Neural progenitor cell (in vitro differentiated cells): ENCODE data around the gene PRCD. TPM values are rescaled to one million over a fixed set of nuclear protein-coding genes. Genes with fewer than 3 reads are reported as not detected.

Source experiments
- DNase-seq: peaks from one replicate; pipeline ENCODE4 v3.0.0-alpha.2; 2016; ENCODE audit warnings: low spot score
- H2AFZ ChIP-seq: fragments of 200-600 bp; sonication (generic); replicated peaks from 2 replicates; pipeline ENCODE4 v1.6.1; 2016; ENCODE audit warnings: antibody characterized with exemption
- H3F3A ChIP-seq: fragments of 200-600 bp; sonication (generic); 2 replicates; pipeline ENCODE4 v1.6.1; 2016; ENCODE audit warnings: antibody characterized with exemption, low read depth
- H3K27ac ChIP-seq: fragments of 200-600 bp; sonication (generic); 2 replicates; pipeline ENCODE4 v1.5.1; 2016; ENCODE audit warnings: mild to moderate bottlenecking
- H3K27me3 ChIP-seq: fragments of 200-600 bp; sonication (generic); 2 replicates; pipeline ENCODE4 v1.6.1; 2016; ENCODE audit warnings: mild to moderate bottlenecking, moderate library complexity
- H3K36me3 ChIP-seq: fragments of 200-600 bp; sonication (generic); 2 replicates; pipeline ENCODE4 v1.5.1; 2016
- H3K4me1 ChIP-seq: fragments of 200-600 bp; sonication (generic); 2 replicates; pipeline ENCODE4 v1.6.1; 2016; ENCODE audit warnings: mixed run types
- H3K4me2 ChIP-seq: fragments of 200-600 bp; sonication (generic); 2 replicates; pipeline ENCODE4 v1.6.1; 2016
- H3K4me3 ChIP-seq: fragments of 200-600 bp; sonication (generic); 2 replicates; pipeline ENCODE4 v1.5.1; 2016
- H3K79me2 ChIP-seq: fragments of 200-600 bp; sonication (generic); 2 replicates; pipeline ENCODE4 v1.6.1; 2016; ENCODE audit warnings: low read depth
- H3K9ac ChIP-seq: fragments of 200-600 bp; sonication (generic); 2 replicates; pipeline ENCODE4 v1.6.1; 2016
- H3K9me3 ChIP-seq: fragments of 200-600 bp; sonication (generic); 2 replicates; pipeline ENCODE4 v1.5.1; 2016; ENCODE audit warnings: low read depth
- H4K20me1 ChIP-seq: fragments of 200-600 bp; sonication (generic); 2 replicates; pipeline ENCODE4 v1.6.1; 2016; ENCODE audit warnings: low read depth
- H3K27ac Mint-ChIP-seq: 3 replicates; pipeline ENCODE4 v1.8.0; 2021; ENCODE audit warnings: mixed read lengths
- H3K27me3 Mint-ChIP-seq: 2 replicates; pipeline ENCODE4 v1.8.0; 2022; ENCODE audit warnings: low read depth, mild to moderate bottlenecking, inconsistent platforms, moderate library complexity, mixed read lengths; ENCODE audit not compliant: insufficient read depth
- H3K36me3 Mint-ChIP-seq: 3 replicates; pipeline ENCODE4 v1.8.0; 2021; ENCODE audit warnings: mixed read lengths
- H3K4me1 Mint-ChIP-seq: 3 replicates; pipeline ENCODE4 v1.8.0; 2021; ENCODE audit warnings: mixed read lengths
- H3K4me3 Mint-ChIP-seq: 3 replicates; pipeline ENCODE4 v1.8.0; 2021; ENCODE audit warnings: mild to moderate bottlenecking, moderate library complexity, mixed read lengths
- H3K9me3 Mint-ChIP-seq: 3 replicates; pipeline ENCODE4 v1.8.0; 2020; ENCODE audit warnings: mixed read lengths
- CTCF ChIP-seq: fragments of 200-600 bp; sonication (generic); IDR thresholded peaks from 2 replicates; pipeline ENCODE4 v1.5.1; 2017; ENCODE audit warnings: antibody characterized with exemption, mild to moderate bottlenecking
- EZH2 ChIP-seq: fragments of 200-600 bp; sonication (generic); IDR thresholded peaks from 2 replicates; pipeline ENCODE4 v1.6.1; 2017; ENCODE audit warnings: antibody characterized with exemption, mild to moderate bottlenecking, moderate library complexity
- EZH2phosphoT487 ChIP-seq: fragments of 200-600 bp; sonication (generic); IDR thresholded peaks from 2 replicates; pipeline ENCODE4 v1.6.1; 2017; ENCODE audit warnings: antibody characterized with exemption
- total RNA-seq: library from RNA; depleted of rRNA; stranded (reverse); fragments of >200 nt; gene quantifications from 2 replicates; pipeline ENCODE4 v1.2.3, GENCODE V29; 2015; ENCODE audit warnings: low replicate concordance

Gene PRCD
- total RNA-seq, 1 donor from 2014 or later, result not detected

GRCh38 chr17:76553178-76553908 is 13.5 kb downstream of the PRCD start:
- Histone ChIP-seq H3K4me1 (peaks cover 11% of the 10 kb centered on the region), H3K27me3 (no peaks in the 10 kb centered on the region), H3K4me2 (no peak overlapping the region), H2AFZ (no peak overlapping the region), H3K36me3 (no peaks in the 10 kb centered on the region), H3K9me3 (no peaks in the 10 kb centered on the region), H3K79me2 (peaks cover 8% of the 10 kb centered on the region), H3F3A (peaks cover 5% of the 10 kb centered on the region), H3K27ac (no peak overlapping the region), H3K4me3 (no peak overlapping the region), H3K9ac (no peak overlapping the region), H4K20me1 (peaks cover 3% of the 10 kb centered on the region)
- no peak overlapping the region for H3K4me3 Mint-ChIP-seq
- TF ChIP-seq EZH2phosphoT487, result no peak
- no peak for TF ChIP-seq EZH2
- no peak for TF ChIP-seq CTCF
- H3K27me3 Mint-ChIP-seq, result no peaks in the 10 kb centered on the region
- H3K9me3 Mint-ChIP-seq, result no peaks in the 10 kb centered on the region
- peaks cover 18% of the 10 kb centered on the region for H3K4me1 Mint-ChIP-seq
- H3K27ac Mint-ChIP-seq, result no peak overlapping the region
- no peak for DNase-seq
- peaks cover 3% of the 10 kb centered on the region for H3K36me3 Mint-ChIP-seq

- no peaks in the 10 kb centered on the region for H3K27me3 ChIP-seq
- TF ChIP-seq CTCF (no peak), EZH2 (no peak), EZH2phosphoT487 (no peak)
- peaks cover 11% of the 10 kb centered on the region for H4K20me1 ChIP-seq
- no peak overlapping the region for H3K4me3 ChIP-seq
- no peaks in the 10 kb centered on the region for H3K9me3 ChIP-seq
- no peak overlapping the region for H3K4me2 ChIP-seq
- Mint-ChIP-seq H3K4me3 (no peak overlapping the region), H3K27me3 (no peaks in the 10 kb centered on the region), H3K36me3 (peaks cover 3% of the 10 kb centered on the region), H3K27ac (no peak overlapping the region), H3K4me1 (peaks cover 26% of the 10 kb centered on the region), H3K9me3 (no peaks in the 10 kb centered on the region)
- DNase-seq, result no peak
- H3K4me1 ChIP-seq, result peaks cover 16% of the 10 kb centered on the region
- no peaks in the 10 kb centered on the region for H3K36me3 ChIP-seq
- no peak overlapping the region for H2AFZ ChIP-seq
- H3K27ac ChIP-seq, result no peak overlapping the region
- H3K9ac ChIP-seq, result no peak overlapping the region
- H3K79me2 ChIP-seq, result peaks cover 16% of the 10 kb centered on the region
- H3F3A ChIP-seq, result peaks cover 3% of the 10 kb centered on the region
These were observed 14.3 kb downstream of the PRCD start for GRCh38 chr17:76554131-76554530.

- Histone ChIP-seq H3K27ac (no peak overlapping the region), H3F3A (peaks cover 19% of the 10 kb centered on the region), H3K9me3 (no peaks in the 10 kb centered on the region), H2AFZ (peak overlapping the region; percentile 77), H3K79me2 (peaks cover 43% of the 10 kb centered on the region), H3K4me1 (peaks cover 17% of the 10 kb centered on the region), H3K4me3 (peak overlapping the region; percentile 71), H3K9ac (no peak overlapping the region), H4K20me1 (peaks cover 38% of the 10 kb centered on the region), H3K4me2 (peak overlapping the region; percentile 95), H3K36me3 (peaks cover 7% of the 10 kb centered on the region), H3K27me3 (no peaks in the 10 kb centered on the region)
- TF ChIP-seq EZH2 (no peak), CTCF (no peak), EZH2phosphoT487 (no peak)
- DNase-seq, result peak; percentile 25
- peak overlapping the region; percentile 96 for H3K27ac Mint-ChIP-seq
- no peaks in the 10 kb centered on the region for H3K27me3 Mint-ChIP-seq
- H3K4me3 Mint-ChIP-seq, result peak overlapping the region; percentile 98
- H3K4me1 Mint-ChIP-seq, result peaks cover 32% of the 10 kb centered on the region
- H3K36me3 Mint-ChIP-seq, result peaks cover 11% of the 10 kb centered on the region
- no peaks in the 10 kb centered on the region for H3K9me3 Mint-ChIP-seq
These were observed 17.0 kb downstream of the PRCD start for GRCh38 chr17:76556765-76557367.
